GM21515 (cell line): ENCODE data around the gene PRKCH.

Source experiments
- ATAC-seq: cut with Tn5 transposase; IDR thresholded peaks from one replicate; pipeline ENCODE4 v1.9.1; 2021; ENCODE audit not compliant: unreplicated experiment

PRKCH gene

GRCh38 chr14:61542848-61543790 is 221.7 kb downstream of the PRKCH start:
- ATAC-seq: no peak

DNA sequence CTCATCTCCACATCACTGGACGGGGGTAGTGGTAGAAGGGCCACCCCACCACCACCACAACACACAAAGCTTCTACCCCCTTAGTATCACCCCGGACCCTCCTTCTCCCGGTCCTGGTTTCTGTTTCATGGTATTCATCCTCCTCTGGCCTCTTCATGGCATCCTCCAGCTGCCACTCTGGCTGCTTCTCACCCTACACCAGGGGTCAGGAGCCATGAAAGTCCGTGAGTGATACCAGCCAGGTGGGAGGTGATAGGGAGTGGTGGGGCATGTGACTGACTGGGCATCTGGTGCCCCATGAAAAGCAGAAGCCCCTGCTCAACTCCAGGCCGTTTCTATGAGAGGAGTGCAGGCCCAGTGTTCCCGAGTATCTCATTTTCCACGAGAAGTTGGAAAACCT is 222.6 kb downstream of the PRKCH start:
- no peak for ATAC-seq

- ATAC-seq: no peak
Observed at GRCh38 chr14:61544448-61545330, 223.3 kb downstream of the PRKCH start.

DNA sequence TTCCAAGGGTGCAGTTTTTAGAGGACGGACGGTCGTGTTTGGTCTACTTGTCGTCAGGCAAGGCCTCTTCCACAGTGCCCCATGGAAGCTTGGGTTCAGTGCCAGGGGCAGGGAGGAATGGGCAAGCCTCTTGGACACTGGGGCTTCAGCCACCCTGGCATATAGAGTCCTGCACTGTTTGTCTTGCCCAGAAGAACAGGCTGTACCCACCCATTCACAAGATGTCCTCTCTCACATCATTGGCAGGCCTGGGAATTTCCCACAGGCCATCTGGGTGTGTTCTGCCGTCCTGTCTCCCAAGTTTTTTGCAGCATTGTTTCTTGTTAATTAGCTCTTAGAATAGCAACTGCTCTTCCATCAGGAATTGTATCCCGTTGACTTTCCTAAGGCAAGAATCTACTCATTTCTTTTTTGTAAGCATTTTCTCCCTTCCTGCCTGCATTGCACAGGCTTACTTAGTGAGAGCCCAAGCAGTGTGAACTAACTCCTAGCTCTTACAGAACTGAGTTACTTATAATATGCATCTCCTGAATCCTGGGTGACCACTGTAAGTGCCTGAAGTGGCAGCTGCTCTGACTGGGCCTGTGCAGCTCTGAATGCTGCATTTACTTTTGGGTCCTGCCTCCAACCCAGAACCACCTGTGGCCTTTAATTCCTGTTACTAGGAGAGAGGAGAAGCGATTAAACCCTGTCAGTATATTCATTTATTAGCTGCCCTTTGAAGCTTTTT is 224.5 kb downstream of the PRKCH start:
- no peak for ATAC-seq

- no peak for ATAC-seq
Observed at GRCh38 chr14:61547186-61548069, 226.0 kb downstream of the PRKCH start.

DNA sequence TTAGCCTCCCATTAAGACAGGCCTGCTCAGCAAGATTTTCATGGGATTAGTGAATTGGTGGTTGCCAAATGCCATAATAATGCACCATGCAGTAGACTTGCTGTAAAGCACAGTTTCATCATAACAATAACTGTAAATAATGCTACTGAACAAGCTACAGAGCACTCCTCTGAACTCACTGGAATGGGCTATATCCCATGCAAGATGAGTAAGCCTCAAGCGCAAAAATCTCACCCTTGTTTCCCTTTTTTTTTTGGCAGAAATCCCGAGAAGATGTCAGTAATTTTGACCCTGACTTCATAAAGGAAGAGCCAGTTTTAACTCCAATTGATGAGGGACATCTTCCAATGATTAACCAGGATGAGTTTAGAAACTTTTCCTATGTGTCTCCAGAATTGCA is 228.0 kb downstream of the PRKCH start:
- no peak for ATAC-seq

DNA sequence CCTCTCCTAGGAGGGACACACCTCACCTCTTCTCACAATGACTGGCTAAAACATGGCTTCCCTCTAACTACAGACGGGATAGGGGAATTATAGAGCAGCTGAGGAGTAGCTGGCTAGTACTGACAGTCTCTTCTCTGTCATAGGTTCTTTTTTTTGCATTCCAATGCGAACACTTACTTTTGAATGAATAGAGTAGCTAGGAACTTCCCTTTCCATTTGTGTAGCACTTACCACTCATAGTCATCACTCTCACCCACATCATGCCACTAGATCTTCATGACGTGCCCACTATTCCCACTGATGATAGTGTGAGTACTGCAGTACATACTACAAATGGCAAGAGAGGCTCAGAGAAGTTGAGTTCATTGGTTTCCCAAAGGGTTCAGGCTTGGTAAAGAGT is 230.0 kb downstream of the PRKCH start:
- ATAC-seq: no peak

DNA sequence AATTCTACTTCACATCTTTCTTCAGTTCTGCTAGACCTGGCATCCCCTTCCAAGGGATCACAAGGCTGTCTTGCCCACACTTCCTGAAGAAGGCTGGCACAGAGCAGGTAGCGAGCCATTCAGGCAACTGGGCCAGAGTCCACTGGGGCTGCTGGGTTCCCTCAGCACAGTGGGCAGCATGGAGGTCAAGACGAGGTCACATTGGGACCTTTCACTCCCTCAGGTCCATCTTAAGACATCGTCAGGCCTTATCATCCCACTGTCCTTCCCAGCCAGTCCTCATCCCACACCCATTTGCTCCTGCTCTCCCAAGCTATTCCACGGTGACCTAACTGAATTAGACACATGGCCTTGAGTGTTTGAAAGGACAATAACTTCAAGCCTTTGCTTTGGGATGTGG is 230.9 kb downstream of the PRKCH start:
- ATAC-seq: no peak

DNA sequence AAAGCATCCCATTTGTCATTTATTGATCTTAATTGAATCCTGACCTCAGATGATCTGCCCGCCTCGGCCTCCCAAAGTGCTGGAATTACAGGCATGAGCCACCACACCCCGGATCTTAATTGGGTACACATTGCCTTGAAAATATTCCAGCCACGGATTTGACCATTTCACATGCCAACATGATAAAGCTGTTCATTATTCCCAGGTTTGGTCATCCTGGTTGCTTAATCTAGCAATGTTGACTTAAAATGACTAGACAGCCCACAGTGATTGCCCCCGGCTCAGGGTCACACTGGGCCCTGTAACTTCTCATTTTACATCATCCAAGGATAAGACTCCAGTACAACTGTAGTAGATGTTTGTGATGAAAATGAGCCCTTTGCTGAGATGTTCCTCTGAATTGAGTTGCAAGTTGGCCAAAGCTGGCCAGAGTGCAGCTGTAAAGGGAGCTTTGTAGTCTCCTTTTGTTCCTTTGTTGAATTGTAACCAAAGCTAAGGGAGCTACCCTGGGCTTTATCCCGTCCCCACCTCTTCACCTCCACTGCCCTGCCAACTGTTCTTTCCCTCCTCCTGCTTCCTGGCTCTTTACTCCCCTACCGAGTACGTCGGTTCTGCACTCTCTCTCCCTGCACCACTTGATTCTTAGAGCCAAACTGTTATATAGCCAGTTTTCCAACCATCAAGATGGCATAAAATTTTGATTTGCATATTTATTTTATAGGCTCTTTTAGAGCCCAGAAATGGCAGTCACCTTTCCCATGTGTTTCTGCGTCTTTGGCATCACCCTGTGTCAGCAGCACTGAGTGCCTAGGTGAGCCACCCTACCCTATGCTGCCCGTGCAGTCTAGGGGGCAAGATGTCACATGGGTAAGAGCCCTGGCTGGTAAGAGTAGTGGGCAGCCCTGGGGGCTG is 232.6 kb downstream of the PRKCH start:
- ATAC-seq: no peak

DNA sequence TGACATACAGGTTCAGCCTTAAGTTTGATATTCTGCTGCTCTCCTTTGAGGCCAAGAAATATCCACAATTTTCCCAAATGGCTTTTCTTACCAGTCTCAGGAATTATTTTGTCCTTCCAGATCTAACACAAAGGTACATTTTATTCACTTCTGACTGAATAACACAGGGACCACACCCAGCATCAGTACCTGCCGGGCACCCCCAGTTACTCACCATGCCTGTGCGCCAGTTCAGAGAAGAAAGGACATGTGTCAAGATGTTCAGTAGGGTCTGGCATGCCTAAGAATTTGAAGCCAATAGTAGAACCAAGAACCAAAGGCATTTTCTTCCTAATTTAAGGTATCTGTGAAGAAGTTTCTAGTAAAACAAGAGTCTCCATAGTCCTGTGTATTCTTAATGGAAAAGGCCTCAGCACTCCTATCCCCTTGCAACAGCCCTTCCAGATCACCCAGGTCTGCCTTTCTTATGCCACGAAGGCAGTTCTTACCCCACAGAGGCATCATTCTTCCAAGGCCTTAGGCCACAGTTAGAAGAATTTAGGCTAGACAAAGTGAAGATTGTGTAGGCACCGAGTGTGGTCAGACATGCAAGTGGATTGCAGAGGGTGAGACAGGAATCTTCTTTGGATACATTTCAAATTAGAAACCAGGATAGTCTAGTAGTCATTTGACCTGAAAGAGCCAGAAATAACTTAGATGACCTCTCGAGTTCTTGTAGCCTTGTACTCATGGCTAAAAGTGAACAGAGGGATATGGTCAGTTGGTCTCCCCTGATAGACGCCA is 233.9 kb downstream of the PRKCH start:
- ATAC-seq: no peak

GRCh38 chr14:61556455-61556854 is 235.1 kb downstream of the PRKCH start:
- ATAC-seq: no peak

- no peak for ATAC-seq
Observed at GRCh38 chr14:61557262-61557661, 235.9 kb downstream of the PRKCH start.

DNA sequence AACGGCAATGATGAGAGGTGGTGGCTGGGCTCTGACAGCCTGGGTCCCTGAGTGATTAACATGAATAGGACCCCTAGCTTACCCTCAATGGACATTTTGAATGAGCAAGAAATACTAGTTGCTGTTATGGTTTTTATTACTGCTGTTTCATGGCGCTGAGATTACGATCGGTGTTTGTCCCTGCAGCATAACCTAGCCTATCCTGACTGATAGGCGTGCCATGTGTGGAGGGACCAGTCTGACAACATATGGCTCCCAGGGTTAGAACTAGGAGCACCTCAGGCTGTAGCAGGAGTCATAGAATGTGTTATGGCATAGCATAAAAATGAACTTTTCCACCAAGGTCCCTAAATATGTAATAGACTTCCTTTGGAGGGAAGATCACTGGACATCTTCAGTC is 236.5 kb downstream of the PRKCH start:
- no peak for ATAC-seq

DNA sequence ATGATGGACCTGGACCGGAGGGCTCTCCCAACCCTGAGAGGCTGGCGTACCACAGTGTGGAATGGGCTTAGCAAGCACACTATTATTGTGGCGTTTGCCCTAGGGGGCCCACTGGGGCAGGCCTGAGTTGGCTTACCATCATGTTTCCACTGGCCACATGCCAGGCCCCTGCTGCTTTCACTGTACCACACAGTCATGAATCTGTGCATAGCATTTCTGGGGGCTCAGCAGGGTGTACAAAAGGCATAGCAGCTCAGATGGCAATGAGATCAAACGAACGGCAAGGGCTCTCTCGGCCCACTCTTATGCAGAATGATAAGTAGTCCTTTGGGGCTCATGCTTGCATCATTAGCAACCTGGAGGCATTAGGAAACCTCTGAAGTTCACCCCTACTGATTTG is 236.9 kb downstream of the PRKCH start:
- ATAC-seq: no peak

DNA sequence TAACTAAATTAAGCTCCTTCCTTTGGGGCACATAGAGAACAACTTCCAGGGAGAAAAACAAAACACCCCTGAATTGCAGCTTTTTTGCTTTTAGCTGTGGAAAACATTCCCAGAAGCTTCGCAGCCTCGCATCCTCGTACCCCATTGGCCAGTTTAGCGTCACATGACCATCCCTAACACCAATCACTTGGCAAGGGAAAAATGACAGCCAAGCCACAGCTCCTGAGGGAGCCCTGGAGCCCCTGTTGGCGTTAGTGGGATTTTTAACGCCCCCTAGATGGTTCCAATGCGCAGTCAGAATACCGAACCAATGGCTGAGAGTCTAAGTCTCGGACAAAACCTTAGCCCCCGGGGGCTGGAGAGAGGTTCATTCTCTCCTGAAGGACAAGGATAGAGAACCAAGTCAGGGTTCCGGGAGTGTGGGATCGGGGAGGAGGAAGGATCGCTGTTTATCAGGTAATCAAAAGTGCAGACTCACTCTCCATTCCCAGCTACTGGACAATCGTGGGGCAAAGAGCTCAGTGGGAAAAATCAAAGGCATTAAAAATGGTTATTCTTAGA is 238.3 kb downstream of the PRKCH start:
- ATAC-seq: no peak

DNA sequence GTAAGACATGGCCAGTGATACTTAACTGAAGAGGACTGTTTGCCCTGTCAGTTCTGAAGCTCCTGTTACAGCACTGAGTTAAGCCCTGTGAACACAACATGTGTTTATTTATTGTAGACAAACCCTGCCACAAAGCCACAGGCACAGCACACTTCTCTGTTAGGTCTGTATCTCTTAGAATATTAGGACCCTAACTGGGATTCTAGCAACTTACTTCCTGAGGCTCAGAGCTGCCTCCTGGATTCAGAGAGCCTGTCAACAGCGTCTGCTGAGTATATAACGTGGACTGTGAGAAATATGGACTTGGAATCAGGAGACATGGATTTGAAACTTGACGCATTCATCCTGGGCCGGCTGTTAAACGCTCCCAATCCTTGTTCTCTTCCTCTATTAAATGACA is 238.9 kb downstream of the PRKCH start:
- no peak for ATAC-seq

DNA sequence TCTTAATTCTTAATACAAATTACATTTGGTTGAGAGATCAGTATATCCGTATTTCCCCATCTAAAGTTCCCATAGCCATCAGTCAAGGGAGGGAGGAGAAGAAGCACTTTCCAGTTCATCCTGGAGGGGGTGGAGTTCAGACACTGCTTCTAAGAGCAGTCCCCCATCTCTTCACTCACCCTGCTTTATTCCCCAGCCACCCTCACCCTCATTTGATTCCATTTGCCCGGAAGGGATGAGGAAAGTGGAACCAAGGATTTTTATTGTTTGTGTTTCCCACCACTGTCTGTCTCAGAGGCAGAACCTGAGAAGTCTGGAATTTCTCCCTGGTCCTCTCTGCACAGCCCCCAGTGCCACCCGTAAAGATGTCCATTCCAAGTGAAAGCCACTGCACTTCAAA is 239.7 kb downstream of the PRKCH start:
- ATAC-seq: no peak

- ATAC-seq: no peak
Observed at GRCh38 chr14:61561657-61562276, 240.4 kb downstream of the PRKCH start.
